IMR-90 (cell line): Measurements from ENCODE around the gene UBASH3B.

Source experiments
- CEBPB ChIP-seq: IDR thresholded peaks from 2 replicates; pipeline ENCODE4 v1.6.1; 2012; ENCODE audit warnings: low read depth, low read length, improper control_type of control experiment
- CHD1 ChIP-seq: IDR thresholded peaks from 2 replicates; pipeline ENCODE4 v1.6.1; 2012; ENCODE audit warnings: low read depth, low read length, improper control_type of control experiment
- CTCF ChIP-seq: conservative IDR thresholded peaks from 2 replicates; pipeline ENCODE4 v1.5.1; 2012; ENCODE audit warnings: mild to moderate bottlenecking, low read depth, low read length, improper control_type of control experiment
- FOS ChIP-seq: fragments of 150-350 bp; IDR thresholded peaks from 2 replicates; pipeline ENCODE4 v1.6.1; 2016; ENCODE audit warnings: low read depth, low read length
- MAZ ChIP-seq: IDR thresholded peaks from 2 replicates; pipeline ENCODE4 v1.6.1; 2012; ENCODE audit warnings: low read depth, mild to moderate bottlenecking, low read length, improper control_type of control experiment, moderate library complexity, borderline replicate concordance
- MXI1 ChIP-seq: IDR thresholded peaks from 2 replicates; pipeline ENCODE4 v1.6.1; 2012; ENCODE audit warnings: low read depth, mild to moderate bottlenecking, low read length, moderate library complexity, borderline replicate concordance
- POLR2A ChIP-seq: IDR thresholded peaks from 2 replicates; pipeline ENCODE4 v1.6.1; 2012; ENCODE audit warnings: mild to moderate bottlenecking, low read depth, low read length
- RAD21 ChIP-seq: IDR thresholded peaks from 2 replicates; pipeline ENCODE4 v1.6.1; 2012; ENCODE audit warnings: low read length, improper control_type of control experiment
- RCOR1 ChIP-seq: IDR thresholded peaks from 2 replicates; pipeline ENCODE4 v1.6.1; 2012; ENCODE audit warnings: mild to moderate bottlenecking, low read length, improper control_type of control experiment; ENCODE audit not compliant: insufficient replicate concordance
- RFX5 ChIP-seq: IDR thresholded peaks from 2 replicates; pipeline ENCODE4 v1.8.0; 2012; ENCODE audit warnings: low read depth, mild to moderate bottlenecking, low read length, moderate library complexity
- SMC3 ChIP-seq: fragments of 150-350 bp; IDR thresholded peaks from 2 replicates; pipeline ENCODE4 v1.6.1; 2016; ENCODE audit warnings: low read depth, mild to moderate bottlenecking, antibody characterized with exemption, low read length, moderate library complexity
- USF2 ChIP-seq: fragments of 150-350 bp; IDR thresholded peaks from 2 replicates; pipeline ENCODE4 v1.6.1; 2017; ENCODE audit warnings: mild to moderate bottlenecking, antibody characterized with exemption, low read length, low read depth

- no peak for TF ChIP-seq POLR2A
- no peak for TF ChIP-seq CTCF
- no peak for TF ChIP-seq FOS
- TF ChIP-seq SMC3: no peak
- no peak for TF ChIP-seq MXI1
- no peak for TF ChIP-seq CHD1
- no peak for TF ChIP-seq USF2
- TF ChIP-seq RAD21: no peak
- no peak for TF ChIP-seq MAZ
- no peak for TF ChIP-seq RFX5
- TF ChIP-seq RCOR1: no peak
- TF ChIP-seq CEBPB: no peak
These were observed 59.0 kb downstream of the UBASH3B start for GRCh38 chr11:122714484-122714883.
